Measurements from ENCODE around the gene FXYD2. TPM values are rescaled to one million over a fixed set of nuclear protein-coding genes. Genes with fewer than 3 reads are reported as not detected.

The FXYD2 gene
- total RNA-seq, 1 experiment from 2014 or later, result 1.4 TPM

GRCh38 chr11:117796872-117797529 is 27.5 kb downstream of the FXYD2 start, which contains the start of gene DSCAML1 (continued):
- no peak for TF ChIP-seq ZNF281 (CRISPR knock-in tag; IDR thresholded peaks at IDR 0.05)

GRCh38 chr11:117796456-117796871 is 28.1 kb downstream of the FXYD2 start:
- ATAC-seq (peak; percentile 7; the same call in 1 of the 2 replicates), DNase-seq (ENCODE audit: low spot score) (no peak)
- POLR2A ChIA-PET, result no interaction called here
- CTCF ChIA-PET, result no interaction called here
- Mint-ChIP-seq H3K27me3 (ENCODE audit: low read depth) (peaks cover 73% of the 10 kb centered on the region), H3K27ac (no peak overlapping the region), H3K4me3 (peak overlapping the region; percentile 74), H3K36me3 (no peaks in the 10 kb centered on the region), H3K9me3 (no peaks in the 10 kb centered on the region), H3K4me1 (peaks cover 15% of the 10 kb centered on the region)
- TF ChIP-seq ETV6 (CRISPR knock-in tag; IDR thresholded peaks at IDR 0.05), result 0 out of 2 replicates have a peak, but pooled peaks have one; percentile 16
- no peak for TF ChIP-seq TEAD4 (CRISPR knock-in tag; IDR thresholded peaks at IDR 0.05)
- TF ChIP-seq HMGXB4 (CRISPR knock-in tag; IDR thresholded peaks at IDR 0.05), result peak; percentile 34; the same call in 1 of the 2 replicates
- TF ChIP-seq E2F5 (CRISPR knock-in tag; IDR thresholded peaks at IDR 0.05), result 0 out of 2 replicates have a peak, but pooled peaks have one; percentile 24
- TF ChIP-seq MYBL2 (CRISPR knock-in tag; IDR thresholded peaks at IDR 0.05), result no peak
- TF ChIP-seq FOXK1 (CRISPR knock-in tag; IDR thresholded peaks at IDR 0.05), result peak; percentile 6; the same call in 1 of the 2 replicates
- TF ChIP-seq E2F4 (CRISPR knock-in tag; IDR thresholded peaks at IDR 0.05; ENCODE audit: borderline replicate concordance, low read depth), result 0 out of 2 replicates have a peak, but pooled peaks have one; percentile 55

GRCh38 chr11:117795638-117796455 is 28.7 kb downstream of the FXYD2 start:
- Mint-ChIP-seq H3K27ac (no peak overlapping the region), H3K9me3 (no peaks in the 10 kb centered on the region), H3K4me3 (peak overlapping the region; percentile 74), H3K36me3 (no peaks in the 10 kb centered on the region), H3K4me1 (peaks cover 15% of the 10 kb centered on the region), H3K27me3 (ENCODE audit: low read depth) (peaks cover 73% of the 10 kb centered on the region)
- ChIA-PET POLR2A (no interaction called here), CTCF (interaction anchor here (0.8 to 2.1 kb wide), 4 partner anchors 12 to 370 kb away, joined by 3 to 9 read pairs (median 4); no protein-coding TSS in a partner anchor)
- TF ChIP-seq JAZF1 (CRISPR knock-in tag; IDR thresholded peaks at IDR 0.05) (no peak), ERG (CRISPR knock-in tag; IDR thresholded peaks at IDR 0.05) (no peak), HMGXB4 (CRISPR knock-in tag; IDR thresholded peaks at IDR 0.05) (peak; percentile 51; the same call in 1 of the 2 replicates), TCF7 (CRISPR knock-in tag; IDR thresholded peaks at IDR 0.05; ENCODE audit: low read depth) (no peak), FOXK1 (CRISPR knock-in tag; IDR thresholded peaks at IDR 0.05) (peak; percentile 4; the same call in 1 of the 2 replicates)
- ATAC-seq, result peak; percentile 28
- DNase-seq (ENCODE audit: low spot score), result peak; percentile 61

Data from WTC11 (cell line).